Gastroesophageal sphincter (tissue), 4 donors: Measurements from ENCODE around the gene CLEC2A. TPM values are rescaled to one million over a fixed set of nuclear protein-coding genes. Genes with fewer than 3 reads are reported as not detected.

Experiments
- ATAC-seq: fragments of 150-250 bp; one replicate; pipeline ENCODE4 v1.9.1; 2016; ENCODE audit warnings: mild to moderate bottlenecking, moderate library complexity
- H3K27ac ChIP-seq, 4 donors: fragments of 200-600 bp; sonication (generic) in 3 of 4; 1 replicate in 3 of 4; 2 replicates in 1 of 4; pipeline ENCODE4 v1.5.1; 2016 to 2019
- H3K27me3 ChIP-seq: fragments of 200-600 bp; sonication (generic); one replicate; pipeline ENCODE4 v1.5.1; 2019
- H3K36me3 ChIP-seq, 2 donors: fragments of 200-600 bp; sonication (generic); one replicate each; pipeline ENCODE4 v1.5.1; 2019; ENCODE audit warnings: control low read depth in 1 of 2
- H3K4me1 ChIP-seq, 3 donors: fragments of 200-600 bp; sonication (generic); 1 replicate in 2 of 3; 2 replicates in 1 of 3; pipeline ENCODE4 v1.5.1; 2016 to 2019; ENCODE audit warnings: control low read depth in 2 of 3
- H3K4me3 ChIP-seq, 2 donors: fragments of 200-600 bp; sonication (generic); one replicate each; pipeline ENCODE4 v1.5.1; 2019; ENCODE audit warnings: mild to moderate bottlenecking in 1 of 2, moderate library complexity in 1 of 2
- H3K9me3 ChIP-seq, 3 donors: fragments of 200-600 bp; sonication (generic); one replicate each; pipeline ENCODE4 v1.5.1; 2017 to 2019; ENCODE audit warnings: control low read depth in 2 of 3
- EP300 ChIP-seq: sonication (generic); formaldehyde crosslinking; IDR thresholded peaks from one replicate; pipeline ENCODE4 v1.6.1; 2017; ENCODE audit warnings: antibody characterized with exemption, mild to moderate bottlenecking
- POLR2A ChIP-seq, 2 donors: fragments of 450-650 bp; IDR thresholded peaks; one replicate each; pipeline ENCODE4 v1.6.1; 2017; ENCODE audit warnings: antibody characterized with exemption in 2 of 2, mild to moderate bottlenecking in 2 of 2, moderate library complexity in 1 of 2
- POLR2AphosphoS5 ChIP-seq: sonication (generic); formaldehyde crosslinking; IDR thresholded peaks from one replicate; pipeline ENCODE4 v1.6.1; 2017; ENCODE audit warnings: antibody characterized with exemption
- WGBS, 2 donors: methylation state at CpG; one replicate each; pipeline ENCODE4 v1.1.5; 2018; ENCODE audit warnings: low coverage in 1 of 2; 5-methylcytosine and 5-hydroxymethylcytosine counted together
- total RNA-seq, 4 donors: library from RNA; depleted of rRNA; stranded (reverse); fragments of >200 nt; gene quantifications; one replicate each; pipeline ENCODE4 v1.1.0, GENCODE V29; 2016
- TF ChIP-seq, protein P1 (sequence below), 4 experiments: fragments of 200-600 bp in 2 of 4; fragments of 450-650 bp in 2 of 4; sonication (generic) in 1 of 4; IDR thresholded peaks; one replicate each; pipeline ENCODE4 v1.5.1; 2017 to 2019; ENCODE audit warnings: antibody characterized with exemption in 4 of 4, mild to moderate bottlenecking in 2 of 4, moderate library complexity in 2 of 4

Gene CLEC2A
- total RNA-seq, 4 donors from 2014 or later, result not detected

GRCh38 chr12:9971181-9971580 lies 39.0 kb upstream of the CLEC2A start, which contains the start of gene CLEC12A:
TSS of gene CLEC12A (plus strand) at chr12:9971409. CDS start at chr12:9971597, 188 bp downstream.
- H3K36me3 ChIP-seq, result no peaks in the 10 kb centered on the region
- H3K9me3 ChIP-seq, result no peaks in the 10 kb centered on the region
- no peak for ATAC-seq
- H3K27ac ChIP-seq, result no peak within 1 kb of the TSS
- no peak within 1 kb of the TSS for H3K4me3 ChIP-seq
- 44 to 63% methylated on average over 1 of the region's 1 CpG for WGBS, 2 donors
- H3K4me1 ChIP-seq, result no peaks in the 10 kb centered on the region
- TF ChIP-seq POLR2AphosphoS5 (no peak), POLR2A (IDR thresholded peaks at IDR 0.05) (no peak), EP300 (no peak)
- TF ChIP-seq, protein P1, sequence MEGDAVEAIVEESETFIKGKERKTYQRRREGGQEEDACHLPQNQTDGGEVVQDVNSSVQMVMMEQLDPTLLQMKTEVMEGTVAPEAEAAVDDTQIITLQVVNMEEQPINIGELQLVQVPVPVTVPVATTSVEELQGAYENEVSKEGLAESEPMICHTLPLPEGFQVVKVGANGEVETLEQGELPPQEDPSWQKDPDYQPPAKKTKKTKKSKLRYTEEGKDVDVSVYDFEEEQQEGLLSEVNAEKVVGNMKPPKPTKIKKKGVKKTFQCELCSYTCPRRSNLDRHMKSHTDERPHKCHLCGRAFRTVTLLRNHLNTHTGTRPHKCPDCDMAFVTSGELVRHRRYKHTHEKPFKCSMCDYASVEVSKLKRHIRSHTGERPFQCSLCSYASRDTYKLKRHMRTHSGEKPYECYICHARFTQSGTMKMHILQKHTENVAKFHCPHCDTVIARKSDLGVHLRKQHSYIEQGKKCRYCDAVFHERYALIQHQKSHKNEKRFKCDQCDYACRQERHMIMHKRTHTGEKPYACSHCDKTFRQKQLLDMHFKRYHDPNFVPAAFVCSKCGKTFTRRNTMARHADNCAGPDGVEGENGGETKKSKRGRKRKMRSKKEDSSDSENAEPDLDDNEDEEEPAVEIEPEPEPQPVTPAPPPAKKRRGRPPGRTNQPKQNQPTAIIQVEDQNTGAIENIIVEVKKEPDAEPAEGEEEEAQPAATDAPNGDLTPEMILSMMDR (IDR thresholded peaks at IDR 0.05), result no peak
- no peaks in the 10 kb centered on the region for H3K27me3 ChIP-seq

GRCh38 chr12:9969673-9970072 lies 37.5 kb upstream of the CLEC2A start:
- H3K4me3 ChIP-seq, result no peak overlapping the region
- H3K4me1 ChIP-seq, result no peaks in the 10 kb centered on the region
- TF ChIP-seq POLR2AphosphoS5 (no peak), EP300 (no peak)
- H3K27ac ChIP-seq, result no peak overlapping the region
- H3K27me3 ChIP-seq, result no peaks in the 10 kb centered on the region
- 75 to 83% methylated on average over 2 of the region's 2 CpGs for WGBS, 2 donors
- H3K9me3 ChIP-seq, result no peaks in the 10 kb centered on the region
- no peaks in the 10 kb centered on the region for H3K36me3 ChIP-seq
- no peak for ATAC-seq

GRCh38 chr12:9961901-9962300 lies 29.7 kb upstream of the CLEC2A start:
- Histone ChIP-seq H3K27me3 (no peaks in the 10 kb centered on the region), H3K9me3 (no peaks in the 10 kb centered on the region), H3K4me3 (no peak overlapping the region), H3K4me1 (no peaks in the 10 kb centered on the region), H3K27ac (no peak overlapping the region), H3K36me3 (no peaks in the 10 kb centered on the region)
- no peak for ATAC-seq
- TF ChIP-seq, protein P1 (IDR thresholded peaks at IDR 0.05), result no peak
- TF ChIP-seq EP300 (no peak), POLR2A (IDR thresholded peaks at IDR 0.05) (no peak), POLR2AphosphoS5 (no peak)
- WGBS, 2 donors, result 83 to 85% methylated on average over 2 to 3 of the region's 3 CpGs

DNA sequence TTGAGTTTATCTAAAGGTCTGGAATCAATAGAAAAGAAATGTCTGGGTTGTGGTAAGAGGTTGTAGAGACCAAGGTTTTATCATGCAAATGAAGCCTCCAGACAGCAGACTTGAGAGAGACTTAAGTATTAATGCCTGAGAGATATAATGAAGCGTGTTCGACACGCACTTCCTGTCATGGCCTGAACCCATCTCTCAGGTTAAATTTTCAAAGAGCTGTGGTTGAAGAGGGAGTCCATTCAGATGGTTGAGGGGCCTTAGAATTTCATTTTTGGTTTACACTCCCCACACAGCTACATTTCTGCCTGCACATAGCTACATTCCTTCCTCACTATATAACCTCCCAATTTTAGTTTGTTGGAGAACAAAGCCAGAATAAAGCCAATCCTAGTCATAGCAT lies 28.9 kb upstream of the CLEC2A start:
- Histone ChIP-seq H3K9me3 (no peaks in the 10 kb centered on the region), H3K4me1 (no peaks in the 10 kb centered on the region), H3K27me3 (no peaks in the 10 kb centered on the region), H3K4me3 (no peak overlapping the region), H3K27ac (no peak overlapping the region), H3K36me3 (no peaks in the 10 kb centered on the region)
- 89 to 100% methylated on average over 3 of the region's 3 CpGs for WGBS, 2 donors
- no peak for ATAC-seq
- TF ChIP-seq POLR2A (IDR thresholded peaks at IDR 0.05), result no peak
- no peak for TF ChIP-seq EP300
- TF ChIP-seq, protein P1 (IDR thresholded peaks at IDR 0.05), result no peak
- no peak for TF ChIP-seq POLR2AphosphoS5

DNA sequence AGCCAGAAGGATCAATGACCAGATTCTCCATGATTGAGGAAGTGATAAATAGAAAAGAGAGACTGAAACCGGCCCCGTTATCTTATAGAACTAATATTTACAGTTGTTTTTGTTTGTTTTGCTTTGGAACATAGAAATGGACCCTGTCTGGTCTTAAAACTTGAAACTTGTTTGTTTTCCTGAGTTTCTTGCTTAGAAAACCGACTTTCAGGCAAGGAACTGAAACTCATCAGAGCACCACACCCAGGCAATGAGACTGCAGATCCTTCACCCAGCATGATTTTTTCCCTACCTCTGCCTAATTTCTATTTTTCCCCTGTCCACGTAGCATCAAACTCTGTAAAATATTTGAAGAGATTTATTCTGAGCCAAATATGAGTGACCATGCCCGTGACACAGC lies 28.4 kb upstream of the CLEC2A start:
- no peaks in the 10 kb centered on the region for H3K27me3 ChIP-seq
- no peaks in the 10 kb centered on the region for H3K36me3 ChIP-seq
- no peak overlapping the region for H3K4me3 ChIP-seq
- TF ChIP-seq, protein P1 (IDR thresholded peaks at IDR 0.05), result no peak
- no peak for TF ChIP-seq EP300
- TF ChIP-seq POLR2A (IDR thresholded peaks at IDR 0.05), result no peak
- no peak for TF ChIP-seq POLR2AphosphoS5
- no peaks in the 10 kb centered on the region for H3K4me1 ChIP-seq
- 73 to 80% methylated on average over 1 to 5 of the region's 5 CpGs for WGBS, 2 donors
- H3K27ac ChIP-seq, result no peak overlapping the region
- ATAC-seq, result no peak
- no peaks in the 10 kb centered on the region for H3K9me3 ChIP-seq
